HepG2 (cell line): ENCODE measurements around the gene MYO9A. TPM values are rescaled to one million over a fixed set of nuclear protein-coding genes. Genes with fewer than 3 reads are reported as not detected.

ENCODE experiments used
- ATAC-seq: fragments of 200-7000 bp; cut with Tn5 transposase; 3 replicates; pipeline ENCODE4 v1.9.1; 2020; ENCODE audit warnings: mild to moderate bottlenecking, moderate library complexity
- BruUV-seq: library from RNA; stranded (reverse); fragments of 400-500 nt; replicated peaks from 2 replicates; lab custom pipeline; 2021; lab: Mats Ljungman, UMichigan
- CTCF ChIA-PET: fragments of 300-600 bp; formaldehyde crosslinking; extraction: SDS; loops from one replicate; lab custom pipeline; 2021; ENCODE audit warnings: low total read pairs, inconsistent platforms, low intra/inter-chr PET ratio; lab: Yijun Ruan, JAX
- POLR2A ChIA-PET: fragments of 350-600 bp; sonication (Branson Sonifier 250); formaldehyde crosslinking; loops from one replicate; lab custom pipeline; 2020; ENCODE audit warnings: antibody characterized with exemption, inconsistent platforms; lab: Yijun Ruan, JAX
- DNase-seq: peaks from one replicate; pipeline ENCODE4 v3.0.0-alpha.2; 2015; ENCODE audit warnings: low spot score
- FAIRE-seq: peaks from 3 replicates; lab custom pipeline; 2011; peaks lifted over from hg19 to GRCh38; lab: Jason Lieb, UNC
- H2AFZ ChIP-seq: one replicate; pipeline ENCODE4 v1.6.1; 2011; ENCODE audit warnings: low read length, inconsistent platforms
- H3K27ac ChIP-seq: fragments of 300-600 bp; 3 replicates; pipeline ENCODE4 v1.8.0; 2011; ENCODE audit warnings: mixed run types, mild to moderate bottlenecking, mixed read lengths, low read length, inconsistent platforms; ENCODE audit not compliant: insufficient read depth; ENCODE audit errors: extremely low read length
- H3K27me3 ChIP-seq, 2 experiments: fragments of 200-600 bp in 1 of 2; 2 replicates in 1 of 2; 3 replicates in 1 of 2; pipeline versions ENCODE4 v1.6.0 to v1.8.0; 2011; ENCODE audit warnings: low read length in 2 of 2, mild to moderate bottlenecking in 2 of 2, moderate library complexity in 2 of 2, inconsistent platforms in 1 of 2; ENCODE audit not compliant: insufficient read depth in 2 of 2, control insufficient read depth in 1 of 2
- H3K36me3 ChIP-seq, 2 experiments: fragments of 200-600 bp in 1 of 2; replicated peaks in 1 of 2; 2 replicates in 1 of 2; 3 replicates in 1 of 2; pipeline versions ENCODE4 v1.5.1 to v1.8.0; 2011; ENCODE audit warnings: low read length in 2 of 2, inconsistent platforms in 1 of 2; ENCODE audit not compliant: insufficient read depth in 2 of 2, control insufficient read depth in 1 of 2
- H3K4me1 ChIP-seq: 2 replicates; pipeline ENCODE4 v1.5.1; 2012; ENCODE audit warnings: low read length, inconsistent platforms; ENCODE audit not compliant: insufficient read depth
- H3K4me2 ChIP-seq: 2 replicates; pipeline ENCODE4 v1.6.0; 2011; ENCODE audit warnings: low read depth, low read length, inconsistent platforms
- H3K4me3 ChIP-seq, 3 experiments: fragments of 200-600 bp in 1 of 3; sonication (generic), shearing (Covaris generic) in 1 of 3; replicated peaks in 1 of 3; 2 replicates each; pipeline ENCODE4 v1.5.1; 2011 to 2016; ENCODE audit warnings: low read length in 3 of 3, inconsistent platforms in 2 of 3, low read depth in 2 of 3, mild to moderate bottlenecking in 2 of 3, control low read depth in 1 of 3, mixed read lengths in 1 of 3; ENCODE audit not compliant: insufficient read depth in 1 of 3
- H3K79me2 ChIP-seq: one replicate; pipeline ENCODE4 v1.6.1; 2011; ENCODE audit warnings: low read length, inconsistent platforms; ENCODE audit not compliant: insufficient read depth
- H3K9ac ChIP-seq: 2 replicates; pipeline ENCODE4 v1.6.0; 2011; ENCODE audit warnings: mild to moderate bottlenecking, low read depth, low read length, inconsistent platforms; ENCODE audit not compliant: insufficient read depth
- H3K9me3 ChIP-seq: 2 replicates; pipeline ENCODE4 v1.5.1; 2012; ENCODE audit warnings: mild to moderate bottlenecking, low read length
- H4K20me1 ChIP-seq: 2 replicates; pipeline ENCODE4 v1.6.0; 2011; ENCODE audit warnings: inconsistent platforms, mild to moderate bottlenecking, low read length, moderate library complexity; ENCODE audit not compliant: insufficient read depth
- DRAP1 ChIP-seq: IDR thresholded peaks from 2 replicates; pipeline ENCODE4 v1.6.1; 2016; ENCODE audit warnings: missing genetic modification reagents, missing compliant biosample characterization
- FOXM1 ChIP-seq: sonication (generic); formaldehyde crosslinking; IDR thresholded peaks from 2 replicates; pipeline ENCODE4 v1.5.0; 2020; ENCODE audit warnings: missing genetic modification reagents
- PAX8 ChIP-seq: sonication (generic); formaldehyde crosslinking; IDR thresholded peaks from 2 replicates; pipeline ENCODE4 v1.8.0; 2022; ENCODE audit warnings: mild to moderate bottlenecking, missing genetic modification reagents, borderline replicate concordance
- SRSF9 ChIP-seq: fragments of 200-400 bp; formaldehyde crosslinking; IDR thresholded peaks from 2 replicates; pipeline ENCODE4 v1.6.1; 2018; ENCODE audit warnings: borderline replicate concordance, mild to moderate bottlenecking, low read depth, low read length; ENCODE audit not compliant: insufficient read depth, poor library complexity, severe bottlenecking
- ZBTB26 ChIP-seq: IDR thresholded peaks from 2 replicates; pipeline ENCODE4 v1.6.1; 2016; ENCODE audit warnings: missing compliant biosample characterization, missing genetic modification reagents, borderline replicate concordance
- ZNF101 ChIP-seq: sonication (generic); formaldehyde crosslinking; IDR thresholded peaks from 2 replicates; pipeline ENCODE4 v1.4.0; 2020; ENCODE audit warnings: mild to moderate bottlenecking, low read depth, missing genetic modification reagents, borderline replicate concordance
- ZNF432 ChIP-seq: sonication (generic); formaldehyde crosslinking; IDR thresholded peaks from 2 replicates; pipeline ENCODE4 v1.5.0; 2020; ENCODE audit warnings: missing genetic modification reagents, mild to moderate bottlenecking, borderline replicate concordance
- ZNF569 ChIP-seq: sonication (generic); formaldehyde crosslinking; IDR thresholded peaks from 2 replicates; pipeline ENCODE4 v1.5.0; 2020; ENCODE audit warnings: mild to moderate bottlenecking, missing genetic modification reagents, moderate library complexity, borderline replicate concordance
- ZNF674 ChIP-seq: sonication (generic); formaldehyde crosslinking; IDR thresholded peaks from 2 replicates; pipeline ENCODE4 v1.5.0; 2020; ENCODE audit warnings: low read depth, mild to moderate bottlenecking, missing genetic modification reagents
- ZNF75D ChIP-seq: sonication (generic); formaldehyde crosslinking; IDR thresholded peaks from 2 replicates; pipeline ENCODE4 v1.8.1; 2023; ENCODE audit warnings: missing genetic modification reagents, mild to moderate bottlenecking, borderline replicate concordance
- in situ Hi-C: cut with HindIII; loops from 2 replicates; pipeline ENCODE4 v1.10.0; 2017; ENCODE audit warnings: low pct_unique_long_range_greater_than_20kb; ENCODE audit not compliant: extremely low pct_ligation_motif_present
- intact Hi-C: fragments of 100-400 bp; cut with micrococcal nuclease; formaldehyde crosslinking; loops from one replicate; pipeline ENCODE4 v1.10.0; 2022; ENCODE audit not compliant: unreplicated experiment
- polyA plus RNA-seq, 8 experiments: library from polyadenylated mRNA; depleted of rRNA in 3 of 8; stranded (reverse) in 7 of 8; unstranded in 1 of 8; fragments of >200 nt; fragmentation: Illumina TruSeq in 4 of 8; extraction: Trizol in 4 of 8; gene quantifications; 2 replicates each; pipeline versions ENCODE4 v1.2.1 to v1.2.3, GENCODE V29; 2011 to 2016; ENCODE audit warnings: low read depth in 4 of 8, missing spikeins in 1 of 8, mixed read lengths in 1 of 8; ENCODE audit not compliant: insufficient read depth in 1 of 8
- total RNA-seq, 5 experiments: library from RNA; depleted of rRNA; stranded (reverse); fragments of >200 nt; fragmentation: Illumina TruSeq; extraction: Trizol; gene quantifications; 2 replicates each; pipeline ENCODE4 v1.2.3, GENCODE V29; 2016; ENCODE audit warnings: low read depth in 1 of 5

The MYO9A gene
- total and polyA plus RNA-seq, 2 of the 13 experiments (the other 11 are each of a cell fraction or from before 2014, with no cell fraction given), result 4.8 to 15.3 TPM

GRCh38 chr15:72050700-72051099, 67.2 kb downstream of the MYO9A start (continued):
- no peak for TF ChIP-seq ZBTB26 (CRISPR knock-in tag)
- TF ChIP-seq PAX8, result no peak

GRCh38 chr15:72047020-72047419, 70.9 kb downstream of the MYO9A start:
- FAIRE-seq (no peak), DNase-seq (no peak), ATAC-seq (no peak)
- Histone ChIP-seq H3K27ac (no peak overlapping the region), H2AFZ (no peak overlapping the region), H3K27me3 (no peaks in the 10 kb centered on the region), H3K36me3 (no peaks in the 10 kb centered on the region; a peak in 2 of 5 replicates), H4K20me1 (no peaks in the 10 kb centered on the region), H3K4me3 (no peak overlapping the region), H3K4me1 (no peaks in the 10 kb centered on the region), H3K9ac (no peak overlapping the region), H3K9me3 (no peaks in the 10 kb centered on the region), H3K79me2 (no peaks in the 10 kb centered on the region), H3K4me2 (no peak overlapping the region)
- in situ Hi-C loops, result no loop called here
- POLR2A ChIA-PET, result no interaction called here
- CTCF ChIA-PET, result no interaction called here
- intact Hi-C loops, result no loop called here
- TF ChIP-seq DRAP1, result no peak
- TF ChIP-seq ZNF674, result no peak
- TF ChIP-seq ZNF569 (CRISPR knock-in tag), result no peak
- no peak for TF ChIP-seq SRSF9
- no peak for TF ChIP-seq FOXM1 (CRISPR knock-in tag)
- no peak for TF ChIP-seq ZNF75D (CRISPR knock-in tag)
- no peak for TF ChIP-seq ZNF432 (CRISPR knock-in tag)
- TF ChIP-seq ZNF101, result no peak
- no TSS peak for BruUV-seq
